ENCODE results near the gene PAXIP1. TPM values are rescaled to one million over a fixed set of nuclear protein-coding genes. Genes with fewer than 3 reads are reported as not detected.
"Not testable (repeated sequence)": the region's sequence is repeated elsewhere in the genome, so short reads cannot be mapped to it uniquely, and the experiment has no call there.

The PAXIP1 gene
- total RNA-seq (10 to 100 TPM in 3 of 5 experiments, 1 to 10 TPM in 2; 9.1 to 29.7 (median 13.0) TPM), polyA plus RNA-seq (1 to 10 TPM; 1.1 to 3.3 TPM), total RNA-seq (25.7 reads per million, percentile 56 among the genes with 10 or more reads in this experiment)

DNA sequence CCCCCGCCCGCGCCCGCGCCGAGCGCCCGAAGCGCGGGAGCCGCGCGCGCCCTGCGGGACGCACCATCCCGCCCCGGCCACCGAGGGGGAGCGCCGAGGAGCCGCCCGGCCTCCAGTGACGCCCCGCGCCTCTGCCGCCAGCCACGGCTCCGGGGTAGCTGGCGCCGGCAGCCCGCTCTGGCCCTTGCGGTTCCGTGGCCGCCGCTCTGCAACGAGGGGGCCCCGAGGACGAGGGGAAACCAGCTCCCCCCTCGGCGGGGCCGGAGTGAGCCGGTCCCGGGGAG lies at the start of gene PAXIP1:
Gene PAXIP1, minus strand, starts transcription at position 33 of the 284 bp plus-strand sequence. CDS start 195 bp downstream, outside the sequence.
- no peaks in the 10 kb centered on the region for H3K9me3 Mint-ChIP-seq
- H3K4me3 Mint-ChIP-seq, result peak within 1 kb of the TSS; percentile 91 to 98 (median 94)
- Histone ChIP-seq H3K4me1 (ENCODE audit: control insufficient read depth in 2 of 2, insufficient read depth in 2 of 2, low read length in 2 of 2) (peaks cover 0 to 6% of the 10 kb centered on the region in 2 donors), H3K36me3 (ENCODE audit: control insufficient read depth in 2 of 3, insufficient read depth in 3 of 3, low read length in 3 of 3) (peaks cover 0 to 6% (median under 1%) of the 10 kb centered on the region in 3 experiments), H3K9me3 (ENCODE audit: control insufficient read depth in 2 of 3, low read length in 3 of 3) (no peaks in the 10 kb centered on the region), H3K27ac (ENCODE audit: low read depth, low read length) (peak within 1 kb of the TSS; percentile 93), H3K27me3 (ENCODE audit: control insufficient read depth in 2 of 2, insufficient read depth in 2 of 2, low read length in 2 of 2) (no peaks in the 10 kb centered on the region), H3K4me3 (ENCODE audit: low read length) (peak within 1 kb of the TSS; percentile 68)
- peak within 1 kb of the TSS; percentile 89 to 96 (median 94) for H3K27ac Mint-ChIP-seq
- POLR2A ChIA-PET, result interaction anchor here (0.8 to 3.4 kb wide), 6 partner anchors 9 to 296 kb away, joined by 3 to 16 read pairs (median 4); partner anchors contain the start of gene INSIG1
- DNase-seq, result peak in 2 of 9 donors; percentile 66 to 87
- peaks cover 0 to 10% (median 0%) of the 10 kb centered on the region in 5 donors for H3K36me3 Mint-ChIP-seq
- peaks cover 12 to 24% (median 16%) of the 10 kb centered on the region in 7 donors for H3K4me1 Mint-ChIP-seq
- peak; percentile 85 for ATAC-seq
- CTCF ChIA-PET, result interaction anchor here (1.0 to 1.6 kb wide), 3 partner anchors 11 to 89 kb away, joined by 3 to 6 read pairs (median 6); no protein-coding TSS in a partner anchor
- no peaks in the 10 kb centered on the region for H3K27me3 Mint-ChIP-seq
- intact Hi-C loops (cut with micrococcal nuclease), result loop anchor here (1.0 to 5.0 kb wide), 8 partner anchors 67 to 1890 kb away; partner anchors contain the start of genes INSIG1 (in 2 of the 2), HTR5A (in 1 of the 2) and LMBR1 (in 1 of the 2)

- Histone ChIP-seq H3K27ac (ENCODE audit: low read depth, low read length) (no peak overlapping the region), H3K27me3 (ENCODE audit: control insufficient read depth in 2 of 2, insufficient read depth in 2 of 2, low read length in 2 of 2) (no peaks in the 10 kb centered on the region), H3K4me3 (ENCODE audit: low read length) (no peak overlapping the region), H3K4me1 (ENCODE audit: control insufficient read depth in 2 of 2, insufficient read depth in 2 of 2, low read length in 2 of 2) (no peaks in the 10 kb centered on the region), H3K36me3 (ENCODE audit: control insufficient read depth in 2 of 3, insufficient read depth in 3 of 3, low read length in 3 of 3) (no peaks in the 10 kb centered on the region), H3K9me3 (ENCODE audit: control insufficient read depth in 2 of 3, low read length in 3 of 3) (no peaks in the 10 kb centered on the region)
- Mint-ChIP-seq H3K36me3 (no peaks in the 10 kb centered on the region), H3K27ac (no peak overlapping the region), H3K27me3 (peaks cover 0 to 10% (median 6%) of the 10 kb centered on the region in 5 donors), H3K9me3 (no peaks in the 10 kb centered on the region), H3K4me1 (no peaks in the 10 kb centered on the region), H3K4me3 (no peak overlapping the region)
- DNase-seq, result no peak
- intact Hi-C loops (cut with micrococcal nuclease), result no loop called here
- CTCF ChIA-PET, result no interaction called here
- POLR2A ChIA-PET, result no interaction called here
- ATAC-seq, result no peak
These were observed 48.4 kb upstream of the PAXIP1 start for GRCh38 chr7:155051355-155051754.

GRCh38 chr7:155048006-155048405 lies 45.1 kb upstream of the PAXIP1 start:
- CTCF ChIA-PET, result no interaction called here
- peaks cover 0 to 4% (median 0%) of the 10 kb centered on the region in 11 donors for H3K9me3 Mint-ChIP-seq

DNA sequence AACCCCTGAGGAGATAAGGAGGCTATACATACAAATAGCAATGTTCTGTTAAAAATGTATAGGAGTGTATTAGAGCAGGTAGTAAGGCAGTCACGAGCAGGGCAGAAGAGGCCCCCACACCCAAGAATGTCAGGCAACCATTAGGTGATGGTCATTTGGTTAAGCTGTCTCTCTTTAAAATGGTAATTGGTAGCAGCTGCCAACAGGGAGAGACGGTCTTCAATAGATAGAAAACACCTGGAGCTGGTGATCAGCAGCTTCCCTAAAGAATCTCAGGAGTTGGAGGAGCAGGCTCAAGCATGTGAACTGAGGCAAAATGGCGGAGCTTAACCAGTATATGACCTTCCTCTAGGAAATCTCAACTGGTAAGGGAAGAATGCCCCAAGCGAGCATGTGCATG lies 40.8 kb upstream of the PAXIP1 start:
- Histone ChIP-seq H3K4me1 (ENCODE audit: control insufficient read depth in 2 of 2, insufficient read depth in 2 of 2, low read length in 2 of 2) (no peaks in the 10 kb centered on the region), H3K4me3 (ENCODE audit: low read length) (no peak overlapping the region), H3K36me3 (ENCODE audit: control insufficient read depth in 2 of 3, insufficient read depth in 3 of 3, low read length in 3 of 3) (no peaks in the 10 kb centered on the region), H3K27me3 (ENCODE audit: control insufficient read depth in 2 of 2, insufficient read depth in 2 of 2, low read length in 2 of 2) (no peaks in the 10 kb centered on the region), H3K27ac (ENCODE audit: low read depth, low read length) (no peak overlapping the region), H3K9me3 (ENCODE audit: control insufficient read depth in 2 of 3, low read length in 3 of 3) (no peaks in the 10 kb centered on the region)
- ATAC-seq (no peak), DNase-seq (no peak)
- ChIA-PET CTCF (no interaction called here), POLR2A (no interaction called here)
- peaks cover 0 to 4% (median 0%) of the 10 kb centered on the region in 5 donors for H3K36me3 Mint-ChIP-seq
- no peak overlapping the region for H3K27ac Mint-ChIP-seq
- H3K4me3 Mint-ChIP-seq, result no peak overlapping the region
- H3K9me3 Mint-ChIP-seq, result peaks cover 0 to 9% (median 0%) of the 10 kb centered on the region in 11 donors
- intact Hi-C loops (cut with micrococcal nuclease), result no loop called here
- peaks cover 11 to 34% (median 23%) of the 10 kb centered on the region in 5 donors for H3K27me3 Mint-ChIP-seq
- no peaks in the 10 kb centered on the region for H3K4me1 Mint-ChIP-seq

More at GRCh38 chr7:155048006-155048405, 45.1 kb upstream of the PAXIP1 start:
- Mint-ChIP-seq H3K27ac (no peak overlapping the region), H3K36me3 (no peaks in the 10 kb centered on the region), H3K27me3 (peaks cover 2 to 13% (median 10%) of the 10 kb centered on the region in 5 donors), H3K4me3 (no peak overlapping the region), H3K4me1 (no peaks in the 10 kb centered on the region)
- Histone ChIP-seq H3K27me3 (ENCODE audit: control insufficient read depth in 2 of 2, insufficient read depth in 2 of 2, low read length in 2 of 2) (no peaks in the 10 kb centered on the region), H3K36me3 (ENCODE audit: control insufficient read depth in 2 of 3, insufficient read depth in 3 of 3, low read length in 3 of 3) (no peaks in the 10 kb centered on the region), H3K4me3 (ENCODE audit: low read length) (no peak overlapping the region), H3K9me3 (ENCODE audit: control insufficient read depth in 2 of 3, low read length in 3 of 3) (no peaks in the 10 kb centered on the region), H3K4me1 (ENCODE audit: control insufficient read depth in 2 of 2, insufficient read depth in 2 of 2, low read length in 2 of 2) (no peaks in the 10 kb centered on the region), H3K27ac (ENCODE audit: low read depth, low read length) (no peak overlapping the region)
- ATAC-seq, result no peak
- DNase-seq, result no peak
- intact Hi-C loops (cut with micrococcal nuclease), result no loop called here
- POLR2A ChIA-PET, result no interaction called here

DNA sequence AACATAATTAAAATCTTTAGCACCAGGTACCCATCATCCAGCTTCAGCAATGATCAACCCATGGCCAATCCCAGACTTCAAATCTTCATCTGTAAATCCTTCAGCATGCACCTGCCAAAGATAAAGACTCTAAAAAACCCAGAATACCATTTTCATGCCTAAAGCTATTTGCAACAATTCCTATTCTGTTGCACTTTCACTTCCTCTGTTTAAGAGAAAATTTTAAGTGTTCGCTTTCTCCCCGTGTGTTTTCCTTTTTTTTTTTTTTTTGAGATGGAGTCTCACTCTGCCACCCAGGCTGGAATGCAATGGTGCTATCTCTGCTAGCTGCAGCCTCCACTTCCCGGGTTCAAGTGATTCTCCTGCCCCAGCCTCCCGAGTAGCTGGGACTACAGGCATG lies 35.4 kb upstream of the PAXIP1 start:
- intact Hi-C loops (cut with micrococcal nuclease), result no loop called here
- Mint-ChIP-seq H3K4me3 (no peak overlapping the region), H3K36me3 (peaks cover 0 to 4% (median 0%) of the 10 kb centered on the region in 5 donors), H3K27me3 (peaks cover 8 to 42% (median 29%) of the 10 kb centered on the region in 5 donors), H3K4me1 (no peaks in the 10 kb centered on the region), H3K9me3 (peaks cover 0 to 6% (median 0%) of the 10 kb centered on the region in 11 donors), H3K27ac (no peak overlapping the region)
- no peak for ATAC-seq
- Histone ChIP-seq H3K36me3 (ENCODE audit: control insufficient read depth in 2 of 3, insufficient read depth in 3 of 3, low read length in 3 of 3) (no peaks in the 10 kb centered on the region), H3K9me3 (ENCODE audit: control insufficient read depth in 2 of 3, low read length in 3 of 3) (no peaks in the 10 kb centered on the region), H3K4me1 (ENCODE audit: control insufficient read depth in 2 of 2, insufficient read depth in 2 of 2, low read length in 2 of 2) (no peaks in the 10 kb centered on the region), H3K27me3 (ENCODE audit: control insufficient read depth in 2 of 2, insufficient read depth in 2 of 2, low read length in 2 of 2) (no peaks in the 10 kb centered on the region), H3K27ac (ENCODE audit: low read depth, low read length) (no peak overlapping the region), H3K4me3 (ENCODE audit: low read length) (no peak overlapping the region)
- ChIA-PET CTCF (interaction anchor here (1.0 kb wide), 1 partner anchor 55 kb away, joined by 3 read pairs; no protein-coding TSS in a partner anchor), POLR2A (no interaction called here)
- DNase-seq, result no peak

- H3K27ac ChIP-seq (ENCODE audit: low read depth, low read length); H3K36me3 Mint-ChIP-seq; H3K9me3 ChIP-seq (ENCODE audit: control insufficient read depth in 2 of 3, low read length in 3 of 3); CTCF ChIA-PET; H3K27me3 ChIP-seq (ENCODE audit: control insufficient read depth in 2 of 2, insufficient read depth in 2 of 2, low read length in 2 of 2); H3K9me3 Mint-ChIP-seq; H3K27ac Mint-ChIP-seq; H3K4me1 Mint-ChIP-seq; H3K4me3 ChIP-seq (ENCODE audit: low read length); ATAC-seq; H3K4me1 ChIP-seq (ENCODE audit: control insufficient read depth in 2 of 2, insufficient read depth in 2 of 2, low read length in 2 of 2); H3K4me3 Mint-ChIP-seq; DNase-seq; H3K36me3 ChIP-seq (ENCODE audit: control insufficient read depth in 2 of 3, insufficient read depth in 3 of 3, low read length in 3 of 3); intact Hi-C loops (cut with micrococcal nuclease): not testable (repeated sequence)
- H3K27me3 Mint-ChIP-seq, result peaks cover 10 to 22% (median 11%) of the 10 kb centered on the region in 5 donors
- POLR2A ChIA-PET, result interaction anchor here (0.7 kb wide), 1 partner anchor 1150 kb away, joined by 3 read pairs; no protein-coding TSS in a partner anchor
These were observed 31.6 kb upstream of the PAXIP1 start for GRCh38 chr7:155034495-155034894.

DNA sequence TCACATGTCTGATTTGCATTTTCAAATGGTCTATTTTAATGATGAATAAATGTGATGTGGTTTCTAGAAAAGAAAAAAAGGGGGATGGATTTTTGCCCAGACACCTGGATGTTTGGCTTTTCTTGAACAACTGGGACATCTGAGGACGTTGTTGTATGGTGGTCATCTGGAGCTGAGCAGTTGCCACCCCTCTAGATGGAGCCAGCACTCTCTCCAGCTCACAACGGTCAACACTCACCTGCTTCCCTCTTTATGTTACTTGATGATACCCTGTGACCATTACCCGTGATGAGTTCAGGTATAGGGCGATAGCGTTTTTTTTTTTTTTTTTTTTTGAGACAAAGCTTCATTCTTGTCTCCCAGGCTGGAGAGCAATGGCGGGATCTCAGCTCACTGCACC lies 30.1 kb upstream of the PAXIP1 start:
- Mint-ChIP-seq H3K4me1 (peaks cover 0 to under 1% (median 0%) of the 10 kb centered on the region in 7 donors), H3K27ac (no peak overlapping the region), H3K27me3 (peaks cover 5 to 17% (median 8%) of the 10 kb centered on the region in 5 donors), H3K4me3 (no peak overlapping the region), H3K36me3 (no peaks in the 10 kb centered on the region), H3K9me3 (peaks cover 0 to 7% (median 0%) of the 10 kb centered on the region in 11 donors)
- Histone ChIP-seq H3K4me3 (ENCODE audit: low read length) (no peak overlapping the region), H3K4me1 (ENCODE audit: control insufficient read depth in 2 of 2, insufficient read depth in 2 of 2, low read length in 2 of 2) (no peaks in the 10 kb centered on the region), H3K9me3 (ENCODE audit: control insufficient read depth in 2 of 3, low read length in 3 of 3) (no peaks in the 10 kb centered on the region), H3K27ac (ENCODE audit: low read depth, low read length) (no peak overlapping the region), H3K36me3 (ENCODE audit: control insufficient read depth in 2 of 3, insufficient read depth in 3 of 3, low read length in 3 of 3) (no peaks in the 10 kb centered on the region), H3K27me3 (ENCODE audit: control insufficient read depth in 2 of 2, insufficient read depth in 2 of 2, low read length in 2 of 2) (no peaks in the 10 kb centered on the region)
- no peak for DNase-seq
- ChIA-PET POLR2A (no interaction called here), CTCF (interaction anchor here (0.6 kb wide), 1 partner anchor 24 kb away, joined by 3 read pairs; no protein-coding TSS in a partner anchor)
- intact Hi-C loops (cut with micrococcal nuclease), result no loop called here
- ATAC-seq, result no peak
